Measurements from ENCODE around the gene HTR3D.
"Not testable (repeated sequence)": the region's sequence is repeated elsewhere in the genome, so short reads cannot be mapped to it uniquely, and the experiment has no call there.

HTR3D gene

GRCh38 chr3:184066211-184066610 lies 34.7 kb downstream of the HTR3D start:
- Histone ChIP-seq H3K27ac (replicated peaks; ENCODE audit: low read length) (no peak overlapping the region), H3K9ac (ENCODE audit: low read depth, low read length, poor library complexity) (no peak overlapping the region), H3K27me3 (ENCODE audit: control insufficient read depth in 3 of 3, insufficient read depth in 3 of 3, low read depth in 1 of 3, low read length in 3 of 3) (peaks cover 0 to 5% (median 0%) of the 10 kb centered on the region in 3 experiments), H2BK5ac (ENCODE audit: low read length) (no peak overlapping the region), H3K4ac (ENCODE audit: low read length) (no peak overlapping the region), H4K8ac (ENCODE audit: low read depth, low read length) (no peak overlapping the region), H3K14ac (ENCODE audit: low read length) (no peak overlapping the region), H3K4me3 (ENCODE audit: low read length in 2 of 2) (no peak overlapping the region), H3K4me1 (ENCODE audit: control insufficient read depth in 2 of 2, insufficient read depth in 1 of 2, low read depth in 1 of 2, low read length in 2 of 2) (no peaks in the 10 kb centered on the region), H3K23ac (ENCODE audit: low read depth, low read length, poor library complexity) (no peak overlapping the region), H4K91ac (ENCODE audit: low read depth, low read length, poor library complexity) (no peak overlapping the region), H2AK5ac (ENCODE audit: low read depth, low read length) (no peak overlapping the region), H2AFZ (ENCODE audit: low read length) (no peak overlapping the region), H3K9me3 (replicated peaks in 1 of 2; ENCODE audit: control insufficient read depth in 2 of 2, insufficient read depth in 1 of 2, low read depth in 1 of 2, low read length in 2 of 2) (no peaks in the 10 kb centered on the region), H3K36me3 (replicated peaks in 1 of 2; ENCODE audit: control insufficient read depth in 2 of 2, insufficient read depth in 2 of 2, low read length in 2 of 2) (no peaks in the 10 kb centered on the region), H2BK15ac (ENCODE audit: low read length) (no peak overlapping the region), H3K4me2 (ENCODE audit: insufficient read depth, low read length, poor library complexity, severe bottlenecking) (no peak overlapping the region), H2BK12ac (ENCODE audit: low read length) (no peak overlapping the region), H3K79me1 (ENCODE audit: low read depth, low read length) (no peaks in the 10 kb centered on the region), H3K18ac (ENCODE audit: low read length) (no peak overlapping the region), H2BK120ac (ENCODE audit: low read depth, low read length) (no peak overlapping the region)
- no peak for DNase-seq (ENCODE audit: low spot score)
- no CpG with 5 or more reads among the region's 2 CpGs for WGBS, 2 donors (ENCODE audit: extremely low coverage in 2 of 2, insufficient read length in 2 of 2, insufficient replicate concordance in 1 of 2)

GRCh38 chr3:184067573-184068055 lies 36.1 kb downstream of the HTR3D start:
- Histone ChIP-seq H3K36me3 (replicated peaks in 1 of 2; ENCODE audit: control insufficient read depth in 2 of 2, insufficient read depth in 2 of 2, low read length in 2 of 2) (no peaks in the 10 kb centered on the region), H3K79me1 (ENCODE audit: low read depth, low read length) (no peaks in the 10 kb centered on the region), H3K18ac (ENCODE audit: low read length) (no peak overlapping the region), H2BK15ac (ENCODE audit: low read length) (no peak overlapping the region), H2AFZ (ENCODE audit: low read length) (no peak overlapping the region), H4K91ac (ENCODE audit: low read depth, low read length, poor library complexity) (no peak overlapping the region), H2BK12ac (ENCODE audit: low read length) (no peak overlapping the region), H2AK5ac (ENCODE audit: low read depth, low read length) (no peak overlapping the region), H3K4ac (ENCODE audit: low read length) (no peak overlapping the region), H3K9ac (ENCODE audit: low read depth, low read length, poor library complexity) (no peak overlapping the region), H3K4me2 (ENCODE audit: insufficient read depth, low read length, poor library complexity, severe bottlenecking) (no peak overlapping the region), H2BK5ac (ENCODE audit: low read length) (no peak overlapping the region), H3K27me3 (ENCODE audit: control insufficient read depth in 3 of 3, insufficient read depth in 3 of 3, low read depth in 1 of 3, low read length in 3 of 3) (peaks cover 0 to 5% (median 0%) of the 10 kb centered on the region in 3 experiments), H3K9me3 (replicated peaks in 1 of 2; ENCODE audit: control insufficient read depth in 2 of 2, insufficient read depth in 1 of 2, low read depth in 1 of 2, low read length in 2 of 2) (no peaks in the 10 kb centered on the region), H3K4me1 (ENCODE audit: control insufficient read depth in 2 of 2, insufficient read depth in 1 of 2, low read depth in 1 of 2, low read length in 2 of 2) (no peaks in the 10 kb centered on the region), H3K14ac (ENCODE audit: low read length) (no peak overlapping the region), H3K23ac (ENCODE audit: low read depth, low read length, poor library complexity) (no peak overlapping the region), H3K4me3 (ENCODE audit: low read length in 2 of 2) (peak overlapping the region in 1 of 2 donors; percentile 48), H2BK120ac (ENCODE audit: low read depth, low read length) (no peak overlapping the region), H3K27ac (replicated peaks; ENCODE audit: low read length) (no peak overlapping the region), H4K8ac (ENCODE audit: low read depth, low read length) (no peak overlapping the region)
- WGBS, 2 donors (ENCODE audit: extremely low coverage in 2 of 2, insufficient read length in 2 of 2, insufficient replicate concordance in 1 of 2), result no CpG with 5 or more reads among the region's 6 CpGs
- DNase-seq (ENCODE audit: low spot score), result no peak

GRCh38 chr3:184068344-184068743 lies 36.8 kb downstream of the HTR3D start:
- Histone ChIP-seq H3K4me3 (ENCODE audit: low read length in 2 of 2) (no peak overlapping the region), H2BK5ac (ENCODE audit: low read length) (no peak overlapping the region), H3K9me3 (replicated peaks in 1 of 2; ENCODE audit: control insufficient read depth in 2 of 2, insufficient read depth in 1 of 2, low read depth in 1 of 2, low read length in 2 of 2) (no peaks in the 10 kb centered on the region), H2AK5ac (ENCODE audit: low read depth, low read length) (no peak overlapping the region), H3K4me1 (ENCODE audit: control insufficient read depth in 2 of 2, insufficient read depth in 1 of 2, low read depth in 1 of 2, low read length in 2 of 2) (no peaks in the 10 kb centered on the region), H3K18ac (ENCODE audit: low read length) (no peak overlapping the region), H3K36me3 (replicated peaks in 1 of 2; ENCODE audit: control insufficient read depth in 2 of 2, insufficient read depth in 2 of 2, low read length in 2 of 2) (no peaks in the 10 kb centered on the region), H3K4me2 (ENCODE audit: insufficient read depth, low read length, poor library complexity, severe bottlenecking) (no peak overlapping the region), H3K9ac (ENCODE audit: low read depth, low read length, poor library complexity) (no peak overlapping the region), H2BK15ac (ENCODE audit: low read length) (no peak overlapping the region), H3K4ac (ENCODE audit: low read length) (no peak overlapping the region), H4K8ac (ENCODE audit: low read depth, low read length) (no peak overlapping the region), H3K14ac (ENCODE audit: low read length) (no peak overlapping the region), H2BK120ac (ENCODE audit: low read depth, low read length) (no peak overlapping the region), H4K91ac (ENCODE audit: low read depth, low read length, poor library complexity) (no peak overlapping the region), H3K23ac (ENCODE audit: low read depth, low read length, poor library complexity) (peak overlapping the region; percentile 29), H2AFZ (ENCODE audit: low read length) (no peak overlapping the region), H3K79me1 (ENCODE audit: low read depth, low read length) (no peaks in the 10 kb centered on the region), H3K27me3 (ENCODE audit: control insufficient read depth in 3 of 3, insufficient read depth in 3 of 3, low read depth in 1 of 3, low read length in 3 of 3) (peaks cover 0 to 6% (median 0%) of the 10 kb centered on the region in 3 experiments), H2BK12ac (ENCODE audit: low read length) (no peak overlapping the region), H3K27ac (replicated peaks; ENCODE audit: low read length) (no peak overlapping the region)
- WGBS, 2 donors (ENCODE audit: extremely low coverage in 2 of 2, insufficient read length in 2 of 2, insufficient replicate concordance in 1 of 2), result no CpG with 5 or more reads among the region's 5 CpGs
- no peak for DNase-seq (ENCODE audit: low spot score)

- not testable (repeated sequence) for H3K4me3 ChIP-seq (ENCODE audit: low read length in 2 of 2); DNase-seq (ENCODE audit: low spot score); H3K14ac ChIP-seq (ENCODE audit: low read length); H3K4me1 ChIP-seq (ENCODE audit: control insufficient read depth in 2 of 2, insufficient read depth in 1 of 2, low read depth in 1 of 2, low read length in 2 of 2); H3K18ac ChIP-seq (ENCODE audit: low read length); H2BK120ac ChIP-seq (ENCODE audit: low read depth, low read length); H4K8ac ChIP-seq (ENCODE audit: low read depth, low read length); H3K27ac ChIP-seq (replicated peaks; ENCODE audit: low read length); H2BK12ac ChIP-seq (ENCODE audit: low read length); H3K23ac ChIP-seq (ENCODE audit: low read depth, low read length, poor library complexity); H2BK15ac ChIP-seq (ENCODE audit: low read length); H3K36me3 ChIP-seq (replicated peaks in 1 of 2; ENCODE audit: control insufficient read depth in 2 of 2, insufficient read depth in 2 of 2, low read length in 2 of 2); H2AK5ac ChIP-seq (ENCODE audit: low read depth, low read length); H4K91ac ChIP-seq (ENCODE audit: low read depth, low read length, poor library complexity); H3K79me1 ChIP-seq (ENCODE audit: low read depth, low read length); H2BK5ac ChIP-seq (ENCODE audit: low read length); H3K4me2 ChIP-seq (ENCODE audit: insufficient read depth, low read length, poor library complexity, severe bottlenecking); H3K9me3 ChIP-seq (replicated peaks in 1 of 2; ENCODE audit: control insufficient read depth in 2 of 2, insufficient read depth in 1 of 2, low read depth in 1 of 2, low read length in 2 of 2); H3K4ac ChIP-seq (ENCODE audit: low read length); H3K9ac ChIP-seq (ENCODE audit: low read depth, low read length, poor library complexity); H3K27me3 ChIP-seq (ENCODE audit: control insufficient read depth in 3 of 3, insufficient read depth in 3 of 3, low read depth in 1 of 3, low read length in 3 of 3); H2AFZ ChIP-seq (ENCODE audit: low read length)
- WGBS, 2 donors (ENCODE audit: extremely low coverage in 2 of 2, insufficient read length in 2 of 2, insufficient replicate concordance in 1 of 2), result no CpG with 5 or more reads among the region's 7 CpGs
Measured at GRCh38 chr3:184071142-184071541, 39.6 kb downstream of the HTR3D start.
